IMR-90 (cell line): ENCODE data around the gene RSF1. TPM values are rescaled to one million over a fixed set of nuclear protein-coding genes. Genes with fewer than 3 reads are reported as not detected.

Source experiments
- ATAC-seq: fragments of 200-7000 bp; cut with Tn5 transposase; 2 replicates; pipeline ENCODE4 v1.9.1; 2020; ENCODE audit warnings: low read depth, mild to moderate bottlenecking, moderate library complexity
- BruUV-seq: library from RNA; stranded (reverse); fragments of 400-500 nt; replicated peaks from 2 replicates; lab custom pipeline; 2021; lab: Mats Ljungman, UMichigan
- CTCF ChIA-PET: fragments of 300-600 bp; formaldehyde crosslinking; extraction: SDS; loops from one replicate; lab custom pipeline; 2021; ENCODE audit warnings: antibody characterized with exemption; lab: Yijun Ruan, JAX
- POLR2A ChIA-PET: fragments of 300-600 bp; sonication (Branson Sonifier 250); formaldehyde crosslinking; loops from one replicate; lab custom pipeline; 2022; ENCODE audit warnings: antibody characterized with exemption; ENCODE audit not compliant: unreplicated experiment; lab: Charles Lee
- DNase-seq: peaks from one replicate; pipeline ENCODE4 v3.0.0; 2013
- H2AFZ ChIP-seq: replicated peaks from 2 replicates; pipeline ENCODE3; 2013; ENCODE audit warnings: low read length, mild to moderate bottlenecking; ENCODE audit not compliant: poor library complexity
- H2AK5ac ChIP-seq: 2 replicates; pipeline ENCODE4 v1.6.1; 2013; ENCODE audit warnings: low read depth, low read length, inconsistent platforms
- H2AK9ac ChIP-seq: replicated peaks from 2 replicates; pipeline ENCODE3; 2013; ENCODE audit warnings: mild to moderate bottlenecking, low read depth, low read length, moderate library complexity; ENCODE audit not compliant: poor library complexity
- H2BK120ac ChIP-seq: 2 replicates; pipeline ENCODE4 v1.6.1; 2013; ENCODE audit warnings: low read depth, low read length, inconsistent platforms
- H2BK15ac ChIP-seq: 3 replicates; pipeline ENCODE4 v1.6.1; 2013; ENCODE audit warnings: low read depth, low read length, inconsistent platforms
- H2BK20ac ChIP-seq: 2 replicates; pipeline ENCODE4 v1.6.1; 2013; ENCODE audit warnings: low read depth, mild to moderate bottlenecking, inconsistent platforms, low read length, moderate library complexity
- H2BK5ac ChIP-seq: 2 replicates; pipeline ENCODE4 v1.6.1; 2013; ENCODE audit warnings: mild to moderate bottlenecking, low read depth, low read length, inconsistent platforms; ENCODE audit not compliant: poor library complexity, severe bottlenecking
- H3K14ac ChIP-seq: replicated peaks from 2 replicates; pipeline ENCODE4 v1.6.1; 2013; ENCODE audit warnings: low read depth, low read length, inconsistent platforms
- H3K18ac ChIP-seq: 2 replicates; pipeline ENCODE4 v1.6.1; 2013; ENCODE audit warnings: low read depth, low read length, control low read depth
- H3K23ac ChIP-seq: 2 replicates; pipeline ENCODE4 v1.6.1; 2013; ENCODE audit warnings: low read depth, low read length, inconsistent platforms
- H3K27ac ChIP-seq: 2 replicates; pipeline ENCODE4 v1.5.1; 2013; ENCODE audit warnings: mild to moderate bottlenecking, control low read depth, low read length; ENCODE audit not compliant: insufficient read depth
- H3K27me3 ChIP-seq: 2 replicates; pipeline ENCODE4 v1.6.1; 2013; ENCODE audit warnings: low read length; ENCODE audit not compliant: control insufficient read depth, insufficient read depth
- H3K36me3 ChIP-seq: 2 replicates; pipeline ENCODE4 v1.6.1; 2013; ENCODE audit warnings: low read length, mixed read lengths; ENCODE audit not compliant: control insufficient read depth, insufficient read depth
- H3K4ac ChIP-seq: 2 replicates; pipeline ENCODE4 v1.6.1; 2013; ENCODE audit warnings: low read depth, low read length, inconsistent platforms
- H3K4me1 ChIP-seq: 2 replicates; pipeline ENCODE4 v1.6.1; 2013; ENCODE audit warnings: low read length, mixed read lengths; ENCODE audit not compliant: control insufficient read depth, insufficient read depth
- H3K4me2 ChIP-seq: 2 replicates; pipeline ENCODE4 v1.6.1; 2013; ENCODE audit warnings: low read depth, mild to moderate bottlenecking, control low read depth, low read length, moderate library complexity
- H3K4me3 ChIP-seq: 2 replicates; pipeline ENCODE4 v1.5.1; 2013; ENCODE audit warnings: low read depth, mild to moderate bottlenecking, control low read depth, low read length, moderate library complexity; ENCODE audit not compliant: insufficient read depth
- H3K56ac ChIP-seq: 2 replicates; pipeline ENCODE4 v1.6.1; 2013; ENCODE audit warnings: low read length, inconsistent platforms; ENCODE audit not compliant: insufficient read depth; ENCODE audit errors: extremely low read depth
- H3K79me1 ChIP-seq, 2 experiments: 2 replicates each; pipeline ENCODE4 v1.6.1; 2013; ENCODE audit warnings: low read length in 2 of 2, inconsistent platforms in 1 of 2, low read depth in 1 of 2
- H3K9ac ChIP-seq: 2 replicates; pipeline ENCODE4 v1.6.1; 2013; ENCODE audit warnings: low read depth, low read length, control low read depth
- H3K9me1 ChIP-seq: 2 replicates; pipeline ENCODE4 v1.6.1; 2013; ENCODE audit warnings: low read length, inconsistent platforms; ENCODE audit not compliant: insufficient read depth
- H3K9me3 ChIP-seq: 2 replicates; pipeline ENCODE4 v1.6.1; 2013; ENCODE audit warnings: low read length; ENCODE audit not compliant: control insufficient read depth, insufficient read depth
- H4K20me1 ChIP-seq: 2 replicates; pipeline ENCODE4 v1.6.1; 2013; ENCODE audit warnings: low read length, inconsistent platforms; ENCODE audit not compliant: insufficient read depth
- H4K5ac ChIP-seq: 2 replicates; pipeline ENCODE4 v1.6.1; 2013; ENCODE audit warnings: mild to moderate bottlenecking, low read depth, low read length, control low read depth
- H4K8ac ChIP-seq, 2 experiments: 2 replicates each; pipeline ENCODE4 v1.6.1; 2013; ENCODE audit warnings: low read depth in 2 of 2, low read length in 2 of 2, control low read depth in 1 of 2, inconsistent platforms in 1 of 2
- H4K91ac ChIP-seq: 2 replicates; pipeline ENCODE4 v1.6.1; 2013; ENCODE audit warnings: low read depth, low read length, inconsistent platforms; ENCODE audit not compliant: insufficient read depth
- RAD21 ChIP-seq: IDR thresholded peaks from 2 replicates; pipeline ENCODE4 v1.6.1; 2012; ENCODE audit warnings: low read length, improper control_type of control experiment
- WGBS, 2 experiments: methylation state at CpG; one replicate each; pipeline versions ENCODE4 v1.1.5 to v1.1.7; 2013; ENCODE audit warnings: missing lambda C conversion rate in 2 of 2; ENCODE audit not compliant: insufficient read length in 1 of 2; ENCODE audit errors: extremely low coverage in 2 of 2; 5-methylcytosine and 5-hydroxymethylcytosine counted together
- dilution Hi-C: fragments of 300-500 bp; cut with HindIII; formaldehyde crosslinking; loops from one replicate; pipeline ENCODE4 v1.14.3; 2018; ENCODE audit warnings: low sequenced_read_pairs; ENCODE audit not compliant: unreplicated experiment
- in situ Hi-C: fragments of 300-500 bp; cut with MboI; formaldehyde crosslinking; loops from 3 replicates; pipeline ENCODE4 v1.14.3; 2019; ENCODE audit warnings: low sequenced_read_pairs, inconsistent platforms, mixed read lengths
- intact Hi-C: fragments of 100-400 bp; cut with micrococcal nuclease; formaldehyde crosslinking; loops from 2 replicates; pipeline ENCODE4 v1.10.0; 2022
- polyA plus RNA-seq, 3 experiments: library from polyadenylated mRNA; depleted of rRNA; stranded (reverse); fragments of >200 nt; gene quantifications; 2 replicates each; pipeline ENCODE4 v1.2.3, GENCODE V29; 2012; ENCODE audit warnings: low replicate concordance in 1 of 3
- total RNA-seq: library from RNA; depleted of rRNA; stranded (reverse); fragments of >200 nt; gene quantifications from 2 replicates; pipeline ENCODE4 v1.2.3, GENCODE V29; 2012
- TF ChIP-seq, protein P1 (sequence below): fragments of 150-350 bp; IDR thresholded peaks from 2 replicates; pipeline ENCODE4 v1.6.1; 2017; ENCODE audit warnings: mild to moderate bottlenecking, antibody characterized with exemption, low read length, low read depth

The RSF1 gene
- total and polyA plus RNA-seq, 2 of the 4 experiments (the other 2 are of a cell fraction) = 13.9 to 18.5 TPM

DNA sequence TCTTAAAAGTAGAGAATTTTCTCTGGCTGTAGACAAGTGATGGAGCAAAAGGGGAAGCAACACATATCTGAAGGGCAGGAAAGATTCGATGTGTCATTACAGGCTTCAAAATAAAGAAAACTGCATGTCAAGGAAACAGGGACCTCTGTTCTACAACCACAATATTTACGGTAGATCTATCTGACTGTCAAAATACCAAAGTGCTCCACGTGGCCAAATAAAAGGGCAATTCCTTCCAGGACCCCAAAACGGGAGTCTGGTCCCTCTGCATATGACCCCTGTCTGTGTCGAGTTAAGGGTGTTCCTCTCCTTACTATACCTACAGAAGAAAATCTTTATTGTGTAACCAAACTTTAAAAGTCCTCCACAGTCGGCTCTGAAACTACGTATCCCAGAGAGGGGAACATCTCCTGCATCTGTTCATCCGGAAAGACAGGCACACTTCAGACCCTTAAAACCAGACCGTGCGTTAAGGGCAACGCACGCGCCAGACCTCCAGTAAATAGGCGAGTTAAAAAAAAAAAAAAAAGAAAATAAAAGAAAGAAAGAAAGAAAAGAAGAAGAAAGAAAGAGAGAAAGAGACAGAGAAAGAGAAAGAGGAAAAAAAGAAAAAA lies 183.7 kb downstream of the RSF1 start:
- peak overlapping the region; percentile 80 for H4K5ac ChIP-seq
- H2BK120ac ChIP-seq = no peak overlapping the region
- BruUV-seq = TSS peak; percentile 63
- peak overlapping the region; percentile 84 for H3K23ac ChIP-seq
- no peaks in the 10 kb centered on the region; the same call in 1 of the 2 replicates for H4K20me1 ChIP-seq
- no CpG with 5 or more reads among the region's 14 CpGs for WGBS, 2 experiments
- H3K4ac ChIP-seq = peak overlapping the region; percentile 61; the same call in 1 of the 2 replicates
- no peaks in the 10 kb centered on the region; the same call in 1 of the 2 replicates for H3K36me3 ChIP-seq
- no peaks in the 10 kb centered on the region for H3K9me3 ChIP-seq
- dilution Hi-C loops = no loop called here
- H3K27me3 ChIP-seq = no peaks in the 10 kb centered on the region
- 0 out of 2 replicates have a peak overlapping the region, but pooled peaks have one; percentile 19 for H3K56ac ChIP-seq
- intact Hi-C loops = no loop called here
- H3K18ac ChIP-seq = no peak overlapping the region
- H3K27ac ChIP-seq = peak overlapping the region; percentile 26
- no peak overlapping the region for H2BK20ac ChIP-seq
- peaks cover 5% of the 10 kb centered on the region for H3K4me1 ChIP-seq
- peak overlapping the region; percentile 99 for H3K4me2 ChIP-seq
- ChIA-PET POLR2A (no interaction called here), CTCF (no interaction called here)
- no peak overlapping the region for H2BK15ac ChIP-seq
- H4K91ac ChIP-seq = no peak overlapping the region
- peak overlapping the region; percentile 91 for H3K4me3 ChIP-seq
- H2AFZ ChIP-seq = peak overlapping the region; percentile 45
- peak overlapping the region; percentile 25 for H2BK5ac ChIP-seq
- H2AK5ac ChIP-seq = no peak overlapping the region
- in situ Hi-C loops = no loop called here
- H3K9me1 ChIP-seq = peaks cover 7% of the 10 kb centered on the region
- peak overlapping the region; percentile 90 for H3K9ac ChIP-seq
- peak overlapping the region in 1 of 2 experiments; percentile 54; a peak in 1 of 4 replicates for H4K8ac ChIP-seq
- H2AK9ac ChIP-seq = no peak overlapping the region
- ATAC-seq = no peak
- TF ChIP-seq, protein P1, sequence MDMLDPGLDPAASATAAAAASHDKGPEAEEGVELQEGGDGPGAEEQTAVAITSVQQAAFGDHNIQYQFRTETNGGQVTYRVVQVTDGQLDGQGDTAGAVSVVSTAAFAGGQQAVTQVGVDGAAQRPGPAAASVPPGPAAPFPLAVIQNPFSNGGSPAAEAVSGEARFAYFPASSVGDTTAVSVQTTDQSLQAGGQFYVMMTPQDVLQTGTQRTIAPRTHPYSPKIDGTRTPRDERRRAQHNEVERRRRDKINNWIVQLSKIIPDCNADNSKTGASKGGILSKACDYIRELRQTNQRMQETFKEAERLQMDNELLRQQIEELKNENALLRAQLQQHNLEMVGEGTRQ = 0 out of 2 replicates have a peak, but pooled peaks have one; percentile 12
- no peak for TF ChIP-seq RAD21
- peaks cover 6 to 39% of the 10 kb centered on the region in 2 experiments; a peak in 3 of 4 replicates for H3K79me1 ChIP-seq
- no peak for DNase-seq
- H3K14ac ChIP-seq = peak overlapping the region; percentile 86; the same call in 1 of the 2 replicates
